GM19025 (cell line): ENCODE data around the gene IGFBP4.

Source experiments
- ATAC-seq: cut with Tn5 transposase; IDR thresholded peaks from one replicate; pipeline ENCODE4 v1.9.1; 2021; ENCODE audit warnings: mild to moderate bottlenecking, low read depth, moderate library complexity; ENCODE audit not compliant: unreplicated experiment

IGFBP4 gene

GRCh38 chr17:40485851-40486521 lies 42.7 kb downstream of the IGFBP4 start:
- no peak for ATAC-seq

- no peak for ATAC-seq
Observed at GRCh38 chr17:40486522-40487370, 43.5 kb downstream of the IGFBP4 start.

DNA sequence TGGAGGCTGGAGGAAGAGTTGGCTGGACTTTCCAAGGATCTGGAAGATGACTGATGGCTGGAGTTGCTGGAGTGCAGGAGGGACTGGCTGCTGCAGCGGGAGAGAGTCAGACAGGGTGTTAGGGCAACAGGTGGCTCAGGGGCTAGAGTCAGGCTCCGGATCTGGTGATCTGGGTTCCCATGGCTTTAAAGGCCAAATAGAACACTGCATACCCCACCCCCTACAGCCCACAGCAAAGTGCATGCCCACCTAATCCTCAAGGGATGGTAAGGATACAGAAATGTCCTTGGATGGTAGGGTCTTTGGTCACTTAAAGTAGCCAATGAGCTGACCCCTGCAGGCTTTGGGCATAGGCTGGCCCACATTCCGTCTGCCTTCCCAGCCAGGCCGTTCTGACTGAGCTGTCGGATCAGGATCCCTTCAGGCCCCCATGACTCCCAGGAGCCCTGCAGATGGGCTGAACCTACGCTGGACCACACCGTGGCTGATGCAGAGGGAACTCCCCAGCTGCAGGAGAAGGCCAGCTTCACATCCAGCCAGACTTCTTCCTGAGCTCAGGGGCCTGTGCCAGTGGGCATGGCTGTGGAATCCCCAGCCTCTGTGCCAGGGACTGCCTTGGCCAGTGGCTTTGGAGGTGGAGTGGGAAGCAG lies 44.2 kb downstream of the IGFBP4 start:
- ATAC-seq: no peak

GRCh38 chr17:40490289-40490853 lies 47.1 kb downstream of the IGFBP4 start:
- ATAC-seq: no peak

DNA sequence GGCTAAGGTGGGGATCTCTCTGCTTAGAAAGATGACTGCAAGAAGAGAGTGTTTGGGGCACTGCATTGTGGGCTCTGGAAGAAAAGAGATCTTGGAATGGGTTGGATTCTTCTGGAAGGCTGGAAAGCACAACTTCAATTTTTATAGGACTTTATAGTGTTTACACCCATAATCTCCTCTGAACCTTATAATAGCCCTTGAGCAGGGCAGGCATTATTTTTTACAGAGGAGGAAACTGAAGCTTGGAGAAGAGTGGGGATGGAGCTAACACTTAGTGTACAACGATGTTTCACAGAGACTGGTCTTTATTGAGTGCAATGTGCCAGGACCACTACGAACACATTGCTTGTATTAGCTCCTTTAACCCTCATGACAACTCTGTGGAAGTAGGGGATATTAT lies 47.7 kb downstream of the IGFBP4 start:
- no peak for ATAC-seq

DNA sequence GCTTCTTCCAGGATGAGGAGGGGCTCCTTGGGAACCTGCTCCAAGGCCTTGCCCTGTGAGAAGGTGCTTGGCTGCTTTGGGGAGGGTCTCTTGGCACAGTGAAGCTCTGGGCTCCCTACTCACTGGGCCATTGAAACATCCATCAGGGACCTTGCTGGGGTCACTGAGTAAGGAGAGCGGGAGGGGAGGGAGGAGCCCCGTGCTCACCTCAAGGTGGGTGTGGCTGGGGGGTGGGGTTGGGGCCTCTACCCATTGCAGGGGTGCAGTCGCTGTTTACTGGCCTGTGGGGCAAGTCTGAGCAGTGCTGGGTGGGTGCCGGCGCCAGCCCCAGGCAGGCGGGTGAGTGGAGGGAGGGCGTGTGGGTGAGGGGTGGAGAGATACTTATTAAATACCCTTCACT lies 48.2 kb downstream of the IGFBP4 start:
- no peak for ATAC-seq

DNA sequence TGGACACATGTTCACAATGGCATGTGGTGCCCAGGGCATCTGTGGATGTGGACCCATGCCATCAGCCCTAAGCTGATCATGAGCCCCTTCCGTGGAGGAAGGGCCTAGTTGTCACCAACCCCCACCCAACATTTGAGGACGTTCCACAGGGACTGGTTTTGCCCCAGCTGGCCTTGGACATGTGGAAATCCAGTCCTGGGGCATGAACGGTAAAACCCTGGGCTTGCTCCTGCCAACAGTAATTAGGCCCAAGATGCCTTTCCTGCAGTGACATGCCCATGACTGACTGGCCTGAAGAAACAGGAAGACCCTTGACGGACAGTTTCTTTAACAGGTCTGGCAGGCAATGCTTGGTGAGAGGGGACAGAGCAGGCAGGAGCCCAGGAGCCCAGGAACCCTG lies 50.4 kb downstream of the IGFBP4 start:
- ATAC-seq: no peak

DNA sequence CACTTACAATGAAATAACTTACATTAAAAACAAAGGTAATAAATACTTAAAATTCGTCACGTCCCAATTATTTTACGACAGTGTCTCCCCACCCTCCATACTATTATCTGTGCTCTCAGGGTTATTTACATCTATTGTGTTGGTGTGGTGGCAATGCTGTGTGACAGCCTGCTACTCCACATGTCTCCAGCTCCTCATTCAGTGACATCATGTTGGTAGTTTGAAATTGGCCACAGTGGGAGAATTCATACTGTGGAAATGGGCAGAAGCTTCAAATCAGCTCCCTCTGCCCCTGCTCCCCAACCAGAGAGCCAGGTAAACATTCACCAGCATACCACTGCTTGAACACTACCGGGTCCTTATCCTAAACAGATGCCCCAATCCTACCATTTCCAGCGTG lies 51.9 kb downstream of the IGFBP4 start:
- ATAC-seq: no peak

- no peak for ATAC-seq
Observed at GRCh38 chr17:40496170-40496569, 52.9 kb downstream of the IGFBP4 start.

GRCh38 chr17:40496634-40497420 lies 53.6 kb downstream of the IGFBP4 start:
- ATAC-seq: no peak

- no peak for ATAC-seq
Observed at GRCh38 chr17:40497695-40498094, 54.4 kb downstream of the IGFBP4 start.

GRCh38 chr17:40498281-40499084 lies 55.2 kb downstream of the IGFBP4 start:
- ATAC-seq: no peak

- ATAC-seq: no peak
Observed at GRCh38 chr17:40499551-40500189, 56.4 kb downstream of the IGFBP4 start.

- ATAC-seq: no peak
Observed at GRCh38 chr17:40500190-40500589, 56.9 kb downstream of the IGFBP4 start.

DNA sequence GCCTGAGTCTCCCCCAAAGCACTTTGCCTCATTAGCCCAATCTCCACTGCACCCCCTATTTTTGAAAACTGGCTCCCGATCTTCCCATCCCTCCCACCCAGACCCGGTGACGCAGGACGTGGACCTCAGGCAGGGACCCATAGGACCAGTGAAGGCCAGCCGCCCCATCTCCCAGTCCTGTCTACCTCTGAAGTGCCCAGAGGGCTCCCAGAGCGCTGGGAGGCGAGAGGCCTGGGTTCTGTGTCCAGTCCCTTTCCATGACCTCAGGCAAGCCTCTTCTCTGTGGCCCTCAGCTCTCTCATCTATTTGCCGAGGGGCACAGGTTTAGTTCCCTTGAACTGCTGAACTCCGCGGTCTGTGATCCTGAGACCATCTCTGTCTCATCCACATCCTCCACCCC lies 57.5 kb downstream of the IGFBP4 start:
- ATAC-seq: no peak

- no peak for ATAC-seq
Observed at GRCh38 chr17:40501499-40501911, 58.3 kb downstream of the IGFBP4 start, which contains the start of gene TNS4. Gene TNS4, minus strand, starts transcription at chr17:40501623. Its CDS starts 5,198 bp downstream, at chr17:40496425.

GRCh38 chr17:40502716-40503115 lies 59.5 kb downstream of the IGFBP4 start:
- ATAC-seq: no peak

GRCh38 chr17:40503154-40503553 lies 59.9 kb downstream of the IGFBP4 start:
- no peak for ATAC-seq

- ATAC-seq: no peak
Observed at GRCh38 chr17:40506786-40507185, 63.5 kb downstream of the IGFBP4 start.
